A204.1 (cell line): ENCODE measurements around the gene TMEM141.

Experiments
- FAIRE-seq: peaks from 2 replicates; lab custom pipeline; 2012; peaks lifted over from hg19 to GRCh38; lab: Jason Lieb, UNC

Gene TMEM141

DNA sequence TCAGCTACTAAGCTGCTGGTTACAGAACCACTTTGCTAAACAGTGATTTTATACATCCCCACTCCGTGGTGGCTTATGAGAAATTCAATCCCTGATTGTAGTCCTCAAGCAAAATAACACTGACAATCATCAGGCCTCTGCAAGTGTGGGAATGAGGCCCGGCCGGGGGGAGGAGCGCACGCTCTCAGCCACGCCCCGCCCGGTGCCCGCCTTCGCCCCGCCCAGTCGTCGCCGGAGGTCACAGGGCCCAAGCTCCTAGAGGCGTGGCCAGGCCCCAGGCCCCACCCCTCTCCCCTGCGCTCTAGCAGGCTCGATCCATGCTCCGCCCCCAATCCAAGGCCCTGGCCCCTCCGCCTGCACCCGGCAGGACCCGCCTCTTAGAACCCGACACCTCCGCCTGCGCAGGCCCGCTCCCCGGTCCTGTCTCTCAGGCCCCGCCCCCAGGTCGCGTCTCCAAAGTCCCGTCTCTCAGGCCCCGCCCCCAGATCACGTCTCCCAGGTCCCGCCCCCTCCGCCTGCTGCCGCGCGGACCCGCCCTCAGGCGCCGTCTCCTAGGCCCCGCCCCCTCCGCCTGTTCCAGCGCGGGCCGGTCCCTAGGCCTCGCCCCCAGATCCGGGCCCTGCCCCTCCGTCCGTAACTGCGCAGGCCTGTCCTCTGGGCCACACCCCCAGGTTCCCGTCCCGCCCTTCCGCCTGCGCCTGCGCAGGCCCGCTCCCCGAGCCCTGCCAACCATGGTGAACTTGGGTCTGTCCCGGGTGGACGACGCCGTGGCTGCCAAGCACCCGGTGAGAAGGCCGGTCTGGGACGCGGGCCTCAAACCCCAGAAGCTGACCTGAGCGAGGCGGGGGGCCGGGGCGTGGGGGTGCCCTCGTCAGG lies at the start of gene TMEM141:
Gene TMEM141 (plus strand): TSS at position 705 of the 876 bp plus-strand sequence. CDS start 27 bp downstream, at position 732.
- no peak for FAIRE-seq

GRCh38 chr9:136741883-136742571 lies 49.1 kb upstream of the TMEM141 start:
- FAIRE-seq = no peak

GRCh38 chr9:136742591-136743391 lies 48.4 kb upstream of the TMEM141 start, which contains the start of gene LCN10:
TSS of gene LCN10 (minus strand) at chr9:136742940. CDS start at chr9:136742903, 37 bp downstream.
- no peak for FAIRE-seq

DNA sequence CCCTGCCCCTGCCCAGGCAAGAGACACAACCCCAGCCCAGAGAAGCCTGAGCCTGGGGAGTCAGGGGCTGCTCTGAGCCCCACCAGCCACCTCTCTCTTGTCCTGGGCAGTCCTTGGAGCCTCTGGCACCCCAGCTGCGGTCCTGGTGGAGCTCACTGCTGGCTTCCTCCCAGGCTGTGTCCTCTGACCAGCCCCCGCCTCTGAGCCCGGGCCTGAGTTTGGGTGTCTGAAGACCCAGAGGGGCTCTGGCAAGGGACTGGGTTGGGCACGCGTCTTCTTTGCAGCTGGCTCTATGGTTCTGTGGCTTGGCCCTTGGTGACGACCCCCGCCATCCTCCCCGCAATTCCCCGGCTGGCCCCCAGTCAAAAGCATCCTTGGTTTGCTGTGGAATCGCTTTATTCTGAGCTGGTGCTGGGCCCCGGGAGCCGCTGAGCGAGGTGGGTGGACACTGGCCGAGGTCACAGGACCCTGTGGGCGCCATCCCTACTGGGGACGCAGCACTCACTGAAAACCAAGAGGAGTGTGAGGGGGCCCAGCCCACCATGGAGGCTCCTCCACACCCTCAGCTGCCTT lies 47.4 kb upstream of the TMEM141 start:
- no peak for FAIRE-seq

DNA sequence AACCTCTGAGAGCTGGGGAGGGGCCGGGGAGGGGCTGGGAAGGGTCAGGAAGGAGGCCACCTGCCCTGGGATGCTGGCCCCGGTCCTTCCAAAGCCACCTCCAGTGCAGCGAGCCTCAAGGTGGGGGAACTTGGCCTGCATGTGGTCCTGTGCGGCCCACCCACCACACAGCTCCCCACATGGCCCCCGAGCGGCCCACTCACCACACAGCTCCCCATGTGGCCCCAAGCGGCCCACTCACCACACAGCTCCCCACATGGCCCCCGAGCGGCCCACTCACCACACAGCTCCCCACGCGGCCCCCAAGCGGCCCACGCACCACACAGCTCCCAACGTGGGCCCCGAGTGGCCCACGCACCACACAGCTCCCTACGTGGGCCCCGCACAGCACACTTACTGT lies 46.4 kb upstream of the TMEM141 start:
- no peak for FAIRE-seq

DNA sequence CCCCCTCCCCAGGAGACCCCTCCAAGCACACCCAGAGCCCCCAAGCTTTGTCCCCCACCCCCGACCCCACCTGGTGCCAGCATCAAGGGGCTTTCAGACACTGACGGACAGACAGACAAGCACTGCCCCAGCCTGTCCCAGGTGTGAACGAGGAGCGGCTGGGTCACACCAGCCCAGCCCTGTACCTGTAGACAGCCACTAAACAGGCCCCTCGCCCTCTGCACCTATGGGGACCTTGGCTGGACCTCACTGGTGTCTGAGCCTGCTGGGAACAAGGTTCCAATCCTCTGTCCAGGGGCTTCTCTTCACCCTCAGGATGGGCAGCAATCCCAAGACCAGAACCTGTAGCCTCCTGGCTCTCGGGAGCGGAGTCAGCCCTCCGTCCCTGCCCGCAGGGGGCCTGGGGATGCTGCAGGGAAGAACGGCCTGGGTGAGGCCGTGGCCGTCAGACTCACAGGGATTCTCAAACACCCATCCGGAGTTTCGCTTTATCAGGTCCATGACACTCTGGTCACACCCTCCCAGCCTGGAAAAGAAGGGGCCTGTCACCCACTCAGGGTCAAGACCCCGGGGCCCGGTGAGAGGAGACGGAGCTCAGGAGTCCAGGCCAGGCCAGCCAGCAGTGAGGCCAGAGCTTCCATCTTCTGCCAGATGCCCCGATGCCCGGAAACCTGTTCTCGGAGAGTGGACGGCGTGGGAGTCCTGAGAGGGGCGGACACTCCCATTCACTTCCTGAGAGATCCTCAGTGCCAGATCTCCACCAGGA lies 45.6 kb upstream of the TMEM141 start:
- no peak for FAIRE-seq

GRCh38 chr9:136746155-136746490 lies 45.0 kb upstream of the TMEM141 start:
- no peak for FAIRE-seq

- no peak for FAIRE-seq
Measured at GRCh38 chr9:136746621-136747020, 44.5 kb upstream of the TMEM141 start.

DNA sequence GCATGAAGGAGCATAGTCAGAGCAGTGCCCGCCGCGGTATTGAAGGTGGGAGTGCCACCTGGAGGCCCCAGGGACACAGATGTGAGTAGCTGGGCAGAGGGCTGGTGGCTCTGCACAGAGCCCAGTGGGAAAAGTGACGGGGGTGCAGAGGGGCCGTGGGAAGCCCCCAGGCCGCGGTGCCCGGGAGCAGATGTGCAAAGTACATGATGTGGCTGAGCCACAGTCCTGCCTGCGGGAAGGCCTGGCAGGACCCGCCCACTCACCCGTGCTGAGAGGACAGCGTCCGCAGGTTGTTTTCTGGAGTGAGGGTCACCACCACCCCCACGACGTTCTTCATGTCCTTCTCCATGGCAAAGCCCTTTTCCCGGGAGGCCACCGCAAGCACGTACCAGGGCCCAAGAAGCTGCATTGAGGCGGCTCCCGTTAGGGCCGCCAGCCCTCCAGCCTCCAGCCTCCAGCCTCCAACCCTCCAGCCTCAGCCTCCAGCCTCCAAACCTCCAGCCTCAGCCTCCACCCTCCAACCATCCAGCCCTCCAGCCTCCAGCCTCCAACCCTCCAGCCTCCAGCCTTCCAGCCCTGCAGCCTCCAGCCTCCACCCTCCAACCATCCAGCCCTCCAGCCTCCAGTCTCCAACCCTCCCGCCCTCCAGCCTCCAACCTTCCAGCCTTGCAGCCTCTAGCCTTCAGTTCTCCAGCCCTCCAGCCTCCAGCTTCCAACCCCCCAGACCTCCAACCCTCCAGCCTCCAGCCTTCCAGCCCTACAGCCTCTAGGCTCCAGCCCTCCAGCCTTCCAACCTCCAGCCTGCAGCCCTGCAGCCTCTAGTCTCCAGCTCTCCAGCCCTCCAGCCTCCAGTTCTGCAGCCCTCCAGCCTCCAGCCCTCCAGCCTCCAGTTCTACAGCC lies 43.7 kb upstream of the TMEM141 start:
- no peak for FAIRE-seq

GRCh38 chr9:136748201-136748600 lies 42.9 kb upstream of the TMEM141 start, which contains the start of gene LCN6:
TSS of gene LCN6 (minus strand) at chr9:136748525. CDS start at chr9:136748483, 42 bp downstream.
- no peak for FAIRE-seq

DNA sequence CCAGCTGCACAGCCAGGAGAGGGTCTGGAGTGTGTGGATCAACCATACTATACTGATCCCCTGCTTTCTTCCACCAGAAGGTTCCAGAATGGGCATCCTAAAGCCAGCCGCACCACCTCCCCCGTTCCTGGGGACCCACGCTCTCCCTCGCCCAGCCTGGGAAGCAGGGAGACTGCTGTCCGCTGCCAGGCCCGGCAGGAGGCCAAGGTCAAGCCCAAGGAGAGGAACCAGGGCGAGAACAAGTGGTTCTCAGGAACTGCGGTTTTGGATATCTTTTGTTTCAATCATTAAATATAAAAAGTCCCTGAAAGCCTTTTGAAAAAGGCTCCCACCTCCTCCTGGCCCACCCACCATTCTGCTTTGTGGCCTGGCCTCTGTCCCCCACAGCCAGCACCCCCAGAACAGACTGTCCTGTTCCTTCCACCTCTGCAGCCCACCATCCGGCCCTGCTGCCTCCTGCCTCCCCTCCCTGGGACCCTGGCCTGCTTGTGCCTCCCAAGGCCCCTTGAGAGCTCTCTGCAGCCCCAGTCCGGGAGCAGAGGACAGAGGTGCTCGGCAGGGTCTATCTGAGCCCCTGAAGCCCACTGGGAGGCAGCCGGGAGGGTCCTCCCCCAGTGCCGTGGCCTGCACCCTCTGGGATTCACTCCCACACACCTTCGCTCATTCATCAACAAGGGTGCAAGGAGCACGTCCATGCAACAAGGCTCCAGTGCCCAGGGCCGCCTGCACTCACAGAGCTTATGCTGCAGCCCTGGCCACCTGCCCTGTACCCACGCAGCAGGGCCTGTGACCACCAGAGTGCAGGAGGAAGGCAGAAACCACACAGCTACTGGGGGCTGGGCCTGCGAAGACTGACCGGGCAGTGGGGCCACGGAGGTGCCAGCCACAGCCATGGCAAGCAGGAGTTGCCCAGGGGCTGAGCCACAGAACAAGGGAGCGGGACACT lies 42.2 kb upstream of the TMEM141 start:
- FAIRE-seq = no peak

- no peak for FAIRE-seq
Measured at GRCh38 chr9:136750526-136750925, 40.6 kb upstream of the TMEM141 start.

- no peak for FAIRE-seq
Measured at GRCh38 chr9:136751244-136751643, 39.9 kb upstream of the TMEM141 start.

DNA sequence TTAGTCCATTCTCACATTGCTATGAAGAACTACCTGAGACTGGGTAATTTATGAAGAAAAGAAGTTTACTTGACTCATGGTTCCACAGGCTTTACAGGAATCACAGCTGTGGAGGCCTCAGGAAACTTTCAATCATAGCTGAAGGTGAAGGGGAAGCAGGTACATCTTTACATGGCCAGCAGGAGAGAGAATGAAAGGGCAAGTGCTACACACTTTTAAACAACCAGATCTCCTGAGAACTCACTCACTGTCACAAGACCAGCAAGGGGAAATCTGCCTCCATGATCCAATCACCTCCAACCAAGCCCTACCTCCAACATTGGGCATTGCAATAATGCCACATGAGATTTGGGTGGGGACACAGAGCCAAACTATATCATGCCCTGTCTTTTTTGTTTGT lies 39.3 kb upstream of the TMEM141 start:
- FAIRE-seq = no peak

DNA sequence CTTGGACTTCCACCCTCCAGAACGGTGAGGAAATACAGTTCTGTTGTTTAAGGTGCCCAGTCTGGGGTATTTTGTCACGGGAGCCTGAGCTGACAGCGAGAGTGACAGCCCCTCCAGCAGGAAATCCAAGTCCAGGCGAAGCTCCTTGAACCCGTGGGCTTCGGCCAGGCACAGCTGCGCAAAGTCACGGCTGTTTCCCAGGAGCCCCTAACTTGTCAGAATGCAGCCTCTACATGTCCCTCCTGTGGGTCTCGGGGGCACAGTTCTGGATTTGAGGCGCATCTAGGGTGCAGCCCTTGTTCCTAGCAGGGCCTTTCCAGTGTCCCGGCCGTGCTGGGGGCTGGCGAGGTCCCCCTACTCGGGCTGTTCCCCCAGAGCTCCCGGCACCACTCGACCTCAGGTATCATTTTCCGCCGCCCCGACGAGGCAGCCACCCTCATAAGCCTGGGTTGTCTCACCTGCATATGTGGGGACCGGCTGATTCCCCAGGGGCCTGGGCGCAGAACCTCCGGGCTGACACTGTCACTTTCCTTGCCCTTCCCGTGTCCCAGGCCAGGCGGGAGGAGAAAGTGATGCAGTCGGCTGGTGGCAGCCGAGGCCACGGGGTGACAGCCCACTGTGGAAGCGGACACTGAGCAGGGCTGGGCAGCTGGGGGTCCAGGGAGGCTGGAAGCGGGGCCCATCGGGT lies 37.6 kb upstream of the TMEM141 start:
- no peak for FAIRE-seq

DNA sequence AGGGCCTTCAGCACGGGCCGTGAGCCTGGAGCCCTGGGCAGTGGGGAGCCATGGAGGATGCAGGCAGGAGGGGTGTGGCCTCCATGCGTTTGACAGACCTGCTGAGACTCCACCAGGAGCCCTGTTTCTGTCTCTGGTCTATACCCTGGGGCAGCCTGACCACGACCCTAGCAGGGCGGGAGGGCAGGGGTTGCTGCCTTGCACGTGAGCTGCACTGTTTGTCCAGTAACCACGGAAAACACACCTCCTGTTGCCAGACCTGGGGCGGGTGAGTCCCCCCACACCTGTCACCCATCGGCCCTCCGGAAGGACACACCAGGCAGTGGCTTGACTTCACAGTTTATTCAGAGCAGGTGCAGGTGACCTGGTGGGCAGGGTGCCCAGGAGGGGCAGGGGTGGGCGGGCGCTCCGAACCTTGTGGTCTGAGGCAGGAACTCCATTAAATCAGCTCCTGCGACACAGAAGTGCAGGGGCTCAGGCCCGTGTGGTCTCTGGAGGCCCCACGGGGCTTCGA lies 37.0 kb upstream of the TMEM141 start:
- no peak for FAIRE-seq

DNA sequence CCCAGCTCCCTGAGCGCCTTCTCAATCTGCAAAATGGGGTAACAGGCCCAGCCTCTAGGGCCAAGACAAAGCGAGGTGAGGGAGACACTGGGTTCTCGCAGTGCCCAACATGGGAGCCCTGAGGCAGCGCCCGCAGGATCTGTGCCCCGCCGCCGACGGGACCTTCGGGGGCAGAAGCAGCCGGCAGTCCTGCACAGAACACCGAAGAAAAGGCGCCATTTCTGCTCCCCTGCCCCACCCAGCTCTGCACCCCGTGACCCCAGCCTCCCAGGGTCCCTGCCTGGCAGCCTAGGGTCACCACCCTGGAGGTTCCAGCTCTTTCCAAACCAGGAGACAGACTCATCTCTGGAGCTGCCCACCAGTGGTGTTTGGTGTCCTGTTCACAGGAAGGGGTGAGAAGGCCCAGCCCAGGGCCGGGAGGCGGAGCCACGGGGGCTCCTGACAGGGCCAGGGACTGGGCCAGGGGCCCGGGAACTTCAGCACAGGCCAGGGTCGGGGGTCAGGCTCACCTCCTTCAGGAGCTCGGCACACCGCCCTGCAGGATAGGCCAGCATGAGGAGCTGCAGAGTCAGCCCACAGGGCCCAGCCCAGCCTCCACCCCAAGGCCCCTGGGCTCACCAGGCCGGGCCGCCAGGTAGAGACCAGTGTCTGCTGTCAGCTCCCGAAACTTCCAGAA lies 36.4 kb upstream of the TMEM141 start:
- FAIRE-seq = no peak
